HG03457 (cell line): ENCODE data around the gene NT5C2.

Source experiments
- ATAC-seq: cut with Tn5 transposase; IDR thresholded peaks from one replicate; pipeline ENCODE4 v1.9.1; 2021; ENCODE audit warnings: moderate number of reproducible peaks; ENCODE audit not compliant: unreplicated experiment

Gene NT5C2

DNA sequence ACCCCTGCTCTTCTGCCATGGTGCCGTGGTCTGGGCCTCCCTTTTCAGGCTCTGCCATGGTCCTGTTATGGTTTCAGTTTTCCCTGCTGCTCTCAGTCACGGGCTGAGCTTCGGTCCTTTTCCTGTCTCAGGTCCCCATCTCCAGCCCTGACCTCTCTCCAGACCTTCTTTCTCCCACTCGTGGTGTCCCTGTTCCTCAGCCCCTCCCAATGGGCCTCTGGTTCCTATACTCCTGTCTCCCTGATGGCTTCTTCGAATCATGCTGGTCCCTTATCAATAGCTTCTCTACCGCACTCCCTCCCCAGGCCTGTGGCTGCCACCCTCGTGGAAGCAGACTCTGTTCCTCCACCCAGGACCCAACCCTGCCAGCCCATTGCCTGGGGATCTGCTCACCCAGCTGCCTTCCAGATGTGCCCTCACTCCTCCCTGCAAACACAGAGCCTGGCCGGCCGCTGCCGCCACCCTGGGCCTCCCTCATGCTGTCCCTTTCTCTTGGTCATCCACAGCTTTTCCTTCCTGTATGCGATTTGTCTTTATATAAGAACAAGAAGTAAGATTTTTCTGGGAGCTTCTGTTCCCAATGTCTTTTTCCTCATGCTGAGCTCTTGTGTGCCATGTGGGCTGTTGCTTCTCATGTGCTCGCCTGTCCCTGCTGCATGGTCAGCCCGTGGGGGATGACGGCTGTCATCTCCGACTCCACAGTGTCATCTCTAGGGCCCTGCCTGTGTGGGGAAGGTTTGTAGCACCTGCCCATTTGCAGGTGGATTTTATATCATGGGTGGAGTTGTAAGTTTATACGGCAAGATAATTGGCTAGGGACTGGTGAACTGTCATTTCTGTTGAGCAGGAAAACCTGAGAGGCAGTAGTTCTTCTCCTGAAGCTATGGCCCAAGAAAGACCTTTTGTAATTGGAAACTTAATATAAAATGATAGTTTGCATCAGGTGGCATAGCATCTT lies 126.7 kb downstream of the NT5C2 start:
- ATAC-seq = no peak

DNA sequence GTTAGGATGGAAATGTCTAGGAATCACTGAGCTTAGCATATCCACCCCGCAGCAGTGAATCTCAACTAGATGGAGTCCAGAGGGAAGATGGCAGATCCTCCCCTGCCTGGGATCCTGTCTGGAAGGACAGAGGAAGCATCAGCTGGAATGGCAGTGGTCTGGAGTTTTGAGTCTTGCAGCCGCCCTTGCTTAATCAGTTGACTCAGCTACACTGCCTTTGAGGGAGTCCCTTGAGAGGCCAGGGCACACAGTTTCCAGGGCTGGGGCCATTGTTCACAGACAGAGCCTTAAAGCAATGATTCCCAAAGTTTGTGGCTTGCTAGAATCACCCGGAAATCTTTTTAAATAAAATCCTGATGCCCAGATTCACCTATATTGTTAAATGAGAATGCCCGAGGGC lies 128.1 kb downstream of the NT5C2 start:
- ATAC-seq = no peak

GRCh38 chr10:103062854-103063590 lies 130.1 kb downstream of the NT5C2 start:
- no peak for ATAC-seq

DNA sequence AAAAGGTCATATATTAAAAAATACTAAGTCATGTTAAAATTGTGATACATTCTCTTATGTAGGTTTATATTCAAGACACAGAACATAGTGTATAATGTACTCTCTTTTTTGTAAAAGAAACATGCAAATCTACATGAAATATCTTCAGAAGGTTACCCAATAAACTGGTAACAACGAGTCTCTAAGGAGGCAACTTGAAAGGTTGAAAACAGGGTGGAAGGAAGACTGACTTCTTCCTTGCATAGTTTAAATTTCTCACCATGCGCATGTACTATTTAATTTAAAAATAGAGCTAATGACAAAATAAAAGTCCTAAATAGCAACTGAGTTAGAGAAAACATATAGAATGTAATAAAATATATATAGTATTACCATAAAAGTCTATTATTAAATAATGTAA lies 132.5 kb downstream of the NT5C2 start:
- no peak for ATAC-seq

DNA sequence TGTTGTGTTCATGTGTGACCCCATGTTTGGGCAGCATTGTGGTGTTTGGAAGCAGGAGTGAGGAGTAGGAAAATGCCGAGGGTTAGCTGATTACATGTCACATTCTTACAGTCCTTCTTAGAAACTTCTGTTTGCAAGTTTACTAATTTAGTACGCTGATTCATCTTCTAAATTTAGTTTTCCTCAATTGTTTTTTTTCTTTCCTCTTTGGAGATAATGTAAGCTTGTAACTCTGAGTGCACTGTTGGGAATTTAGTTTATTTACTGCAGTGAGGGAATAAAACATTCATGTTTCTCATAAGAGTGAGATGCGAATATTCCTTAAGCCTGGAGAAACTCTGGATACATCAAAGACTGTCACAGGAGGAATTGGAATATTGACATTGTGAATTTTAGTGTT lies 135.0 kb downstream of the NT5C2 start:
- ATAC-seq = no peak

DNA sequence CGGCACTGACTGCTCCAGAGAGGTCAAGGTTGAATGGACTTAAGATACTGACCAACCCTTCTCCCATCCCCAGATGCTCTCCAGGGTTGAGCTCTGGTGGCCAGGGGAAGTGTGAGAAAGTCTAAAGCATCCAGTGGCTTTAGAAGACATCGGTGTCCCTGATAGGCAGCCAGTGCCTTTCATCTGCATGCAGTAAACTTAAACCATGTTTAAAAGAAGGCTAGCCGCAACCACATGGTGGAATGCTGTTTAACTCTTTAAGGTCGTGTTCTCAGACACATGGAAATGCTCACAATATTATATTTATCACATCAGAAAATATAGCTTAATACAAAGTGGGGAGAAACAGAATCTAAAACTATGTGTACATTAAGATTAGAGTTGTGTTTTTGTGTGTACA lies 138.0 kb downstream of the NT5C2 start:
- ATAC-seq = no peak

DNA sequence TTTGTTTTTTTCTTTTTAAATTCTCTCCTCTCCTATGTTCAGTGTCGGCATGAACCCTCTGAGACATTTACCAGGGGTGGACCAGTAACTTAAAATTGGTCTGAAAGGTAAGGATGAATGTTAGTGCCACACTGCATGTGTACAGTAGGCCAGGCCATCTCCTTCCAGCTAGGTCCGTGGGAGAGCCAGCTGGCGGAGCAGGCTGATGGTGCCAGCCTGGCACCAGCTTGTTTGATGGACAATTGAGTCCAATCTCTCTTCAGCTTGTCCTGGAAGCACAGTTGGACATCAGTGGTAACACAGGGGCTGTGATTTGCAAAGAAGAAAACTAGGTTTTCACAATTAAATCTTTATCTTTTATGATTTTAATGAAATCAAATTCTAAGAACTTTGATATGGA lies 138.5 kb downstream of the NT5C2 start:
- no peak for ATAC-seq

GRCh38 chr10:103053659-103054581 lies 139.2 kb downstream of the NT5C2 start:
- peak; percentile 66 for ATAC-seq

GRCh38 chr10:103049237-103049636 lies 143.8 kb downstream of the NT5C2 start:
- no peak for ATAC-seq

- ATAC-seq = no peak
Measured at GRCh38 chr10:103047381-103047780, 145.7 kb downstream of the NT5C2 start.

DNA sequence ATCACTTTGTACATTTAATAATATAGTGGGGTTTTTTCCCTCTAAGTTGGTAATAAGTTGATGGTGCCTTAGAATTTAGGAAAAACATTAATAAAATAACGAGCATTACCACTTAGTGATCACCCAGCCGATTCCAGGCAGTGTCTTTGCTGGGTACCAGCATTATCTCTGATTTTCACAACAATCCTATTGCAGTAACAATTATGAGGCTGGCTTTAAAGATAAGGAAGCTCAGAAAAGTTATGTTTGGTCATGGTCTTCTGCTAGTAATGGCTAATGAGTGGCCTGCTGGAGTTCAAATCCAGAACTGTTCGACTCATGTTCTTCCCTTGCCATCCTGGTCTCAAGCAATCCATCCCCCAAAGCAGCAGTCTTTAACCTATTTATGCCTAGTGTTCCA lies 147.1 kb downstream of the NT5C2 start:
- no peak for ATAC-seq

- ATAC-seq = no peak
Measured at GRCh38 chr10:103044942-103045489, 148.1 kb downstream of the NT5C2 start.

DNA sequence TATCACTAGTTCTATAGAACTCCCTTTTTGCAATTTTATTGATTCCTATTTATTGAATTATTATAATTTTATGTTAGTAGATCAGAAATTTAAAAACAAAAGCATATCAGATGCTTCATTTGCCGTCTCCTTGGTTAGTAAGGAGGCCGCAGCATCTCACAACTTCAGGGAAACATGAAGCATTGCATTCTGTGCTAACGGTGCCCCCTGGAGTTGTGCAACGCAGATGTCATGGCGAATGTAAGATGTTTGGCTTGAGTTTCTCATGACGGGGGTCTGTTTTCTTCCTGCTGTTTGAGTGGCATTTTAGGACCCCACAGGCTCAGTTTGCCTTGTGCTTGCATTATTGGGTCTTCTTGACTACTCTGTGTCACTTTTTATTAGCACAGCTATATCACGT lies 150.2 kb downstream of the NT5C2 start:
- ATAC-seq = no peak

GRCh38 chr10:103042129-103042528 lies 150.9 kb downstream of the NT5C2 start:
- no peak for ATAC-seq

- ATAC-seq = no peak
Measured at GRCh38 chr10:103041391-103041790, 151.7 kb downstream of the NT5C2 start.

- ATAC-seq = no peak
Measured at GRCh38 chr10:103040418-103040817, 152.7 kb downstream of the NT5C2 start.

GRCh38 chr10:103038570-103038969 lies 154.5 kb downstream of the NT5C2 start:
- ATAC-seq = no peak
